Stimulated activated CD4-positive, alpha-beta T cell treated with anti-CD3 and anti-CD28 coated beads, Interleukin-2, amount 100 ng/mL, for 48 hours (primary cell): ENCODE results near the gene ZNF629.

ENCODE experiments used
- DNase-seq, 2 donors: peaks; one replicate each; pipeline ENCODE4 v3.0.0-alpha.2; 2020

The ZNF629 gene

DNA sequence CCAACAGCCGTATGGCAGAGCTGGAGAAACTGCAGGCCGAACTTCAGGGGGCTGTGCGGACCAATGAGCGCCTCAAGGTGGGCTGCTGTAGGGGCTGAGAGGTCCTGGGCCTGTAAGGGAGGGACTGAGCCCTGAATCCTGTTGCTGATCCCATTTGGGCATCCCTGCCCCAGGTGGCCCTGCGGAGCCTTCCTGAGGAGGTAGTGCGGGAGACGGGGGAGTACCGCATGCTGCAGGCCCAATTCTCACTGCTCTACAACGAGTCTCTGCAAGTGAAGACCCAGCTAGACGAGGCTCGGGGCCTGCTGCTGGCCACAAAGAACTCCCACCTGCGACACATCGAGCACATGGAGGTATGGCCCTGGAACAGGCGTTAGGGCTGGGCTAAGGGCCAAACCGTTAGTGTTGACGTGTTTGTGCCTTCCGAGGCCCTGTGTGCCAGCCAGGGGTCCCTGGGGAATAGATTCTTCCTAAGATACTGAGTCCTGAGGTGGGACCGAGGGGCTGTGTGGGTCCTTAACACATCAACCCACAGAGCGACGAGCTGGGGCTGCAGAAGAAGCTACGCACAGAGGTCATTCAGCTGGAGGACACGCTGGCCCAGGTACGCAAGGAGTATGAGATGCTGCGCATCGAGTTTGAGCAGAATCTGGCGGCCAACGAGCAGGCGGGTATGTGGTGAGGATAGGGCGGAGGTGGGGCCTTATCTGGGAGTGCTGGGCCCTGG, 20.6 kb downstream of the ZNF629 start:
- no peak for DNase-seq

DNA sequence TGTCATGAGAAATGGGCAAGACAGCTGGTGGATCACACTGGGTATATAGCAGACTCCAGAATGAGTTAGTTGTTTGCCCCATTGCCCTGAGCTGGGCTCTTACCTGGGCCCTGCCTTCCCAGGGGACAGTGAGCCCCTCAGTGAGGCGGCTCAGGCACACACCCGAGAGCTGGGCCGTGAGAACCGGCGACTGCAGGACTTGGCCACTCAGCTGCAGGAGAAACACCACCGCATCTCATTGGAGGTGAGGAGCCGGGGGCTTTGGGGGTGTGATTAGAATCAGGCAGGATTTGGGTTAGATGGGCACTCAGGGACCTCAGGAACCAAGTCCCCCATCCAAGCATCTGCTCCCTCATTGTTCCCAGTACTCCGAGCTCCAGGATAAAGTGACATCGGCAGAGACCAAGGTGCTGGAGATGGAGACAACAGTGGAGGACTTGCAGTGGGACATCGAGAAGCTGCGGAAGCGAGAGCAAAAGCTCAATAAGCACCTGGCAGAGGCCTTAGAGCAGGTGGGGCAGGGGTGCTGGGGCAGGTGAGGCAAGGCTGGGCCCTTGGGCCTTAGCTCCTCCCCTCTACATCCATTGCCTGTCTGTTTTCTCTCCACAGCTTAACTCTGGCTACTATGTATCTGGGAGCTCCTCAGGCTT, 22.1 kb downstream of the ZNF629 start:
- DNase-seq, result no peak

DNA sequence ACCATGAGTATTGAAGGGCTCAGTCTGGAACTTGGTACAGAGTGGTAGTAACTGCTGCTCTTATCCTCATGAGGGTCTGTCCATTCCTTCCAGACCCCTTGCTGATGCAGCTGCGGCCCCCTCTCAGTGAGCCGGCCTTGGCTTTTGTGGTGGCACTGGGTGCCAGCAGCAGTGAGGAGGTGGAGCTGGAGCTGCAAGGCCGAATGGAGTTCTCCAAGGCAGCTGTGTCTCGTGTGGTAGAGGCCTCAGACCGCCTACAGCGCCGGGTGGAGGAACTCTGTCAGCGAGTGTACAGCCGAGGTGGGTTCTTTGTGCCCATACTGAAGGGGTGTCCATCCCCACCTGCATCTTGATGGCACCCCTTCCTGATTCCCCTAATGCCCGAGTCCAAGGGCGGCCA, 22.9 kb downstream of the ZNF629 start:
- DNase-seq, result no peak

DNA sequence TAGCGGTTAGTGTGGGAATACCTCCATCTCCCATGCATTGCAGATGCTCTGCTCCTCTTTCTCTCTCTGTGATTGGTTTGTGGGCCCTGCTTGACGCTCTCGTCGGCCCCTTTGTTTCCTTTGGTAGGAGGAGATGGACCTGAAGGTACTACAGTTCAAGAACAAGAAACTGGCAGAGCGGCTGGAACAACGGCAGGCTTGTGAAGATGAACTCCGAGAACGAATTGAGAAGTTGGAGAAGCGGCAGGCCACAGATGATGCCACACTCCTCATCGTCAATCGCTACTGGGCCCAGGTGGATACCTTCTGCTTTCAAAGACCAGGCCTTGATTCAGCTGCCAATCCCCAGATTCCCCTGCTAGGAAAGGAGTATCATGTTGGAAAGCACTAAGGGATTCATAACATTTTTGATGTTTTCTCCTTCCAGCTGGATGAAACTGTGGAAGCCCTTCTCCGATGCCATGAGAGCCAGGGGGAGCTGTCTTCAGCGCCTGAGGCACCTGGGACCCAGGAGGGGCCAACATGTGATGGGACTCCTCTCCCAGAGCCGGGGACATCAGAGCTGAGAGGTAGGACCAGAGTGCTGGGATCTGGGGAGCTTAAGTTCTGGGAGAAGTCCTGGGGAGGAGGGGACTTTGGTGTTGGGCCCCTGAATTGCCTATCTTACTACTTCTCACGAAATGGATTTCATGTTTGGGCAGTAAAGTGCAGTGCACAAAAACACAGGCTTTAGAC, 23.8 kb downstream of the ZNF629 start:
- no peak for DNase-seq

DNA sequence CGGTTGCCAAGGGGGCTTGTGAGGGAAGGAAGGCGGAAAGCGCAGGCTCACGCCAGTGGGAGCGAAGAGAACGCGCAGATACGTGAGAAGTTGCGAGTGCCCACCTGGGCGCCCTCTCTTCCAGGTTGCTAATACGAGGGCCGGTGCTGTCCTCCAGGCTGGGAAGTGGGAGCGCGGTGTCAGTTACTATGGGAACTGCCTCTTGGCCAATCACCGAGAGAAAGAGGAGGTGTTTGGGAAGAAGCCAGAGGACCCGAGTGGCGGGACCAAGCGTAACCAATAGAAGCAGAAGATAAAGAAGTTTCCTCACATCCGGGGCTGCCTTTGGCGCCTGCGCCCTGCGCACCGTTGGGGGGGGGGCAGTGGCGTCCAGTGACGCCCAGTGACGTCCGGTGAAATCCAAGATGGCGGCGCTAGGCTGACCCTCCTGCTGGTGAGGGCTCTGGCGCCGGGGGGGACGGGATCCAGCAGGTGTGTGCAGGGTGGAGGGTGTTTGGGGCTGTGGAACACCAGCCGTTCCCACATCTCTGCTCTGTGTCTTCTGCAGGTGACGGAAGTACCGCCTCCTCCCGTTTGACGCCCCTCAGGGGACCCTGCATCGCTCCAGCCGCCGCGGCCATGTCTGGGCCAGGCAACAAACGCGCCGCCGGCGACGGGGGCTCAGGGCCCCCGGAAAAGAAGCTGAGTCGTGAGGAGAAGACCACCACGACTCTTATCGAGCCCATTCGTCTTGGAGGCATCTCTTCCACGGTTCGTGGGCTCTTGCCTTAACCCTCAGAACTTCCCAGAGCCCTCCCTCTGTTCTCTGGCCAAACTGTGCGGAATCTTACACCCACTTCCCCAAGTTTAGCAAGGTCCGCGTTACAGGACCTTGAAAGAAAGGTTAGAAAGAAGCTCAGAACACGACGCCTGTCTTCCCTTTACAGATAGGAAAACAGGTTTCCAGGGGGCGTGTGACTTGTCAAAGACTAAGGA, 24.8 kb downstream of the ZNF629 start, which contains the start of the genes CFAP119 and RNF40:
CFAP119 (minus strand) TSS at position 135 of the 975 bp plus-strand sequence. CDS start 314 bp downstream, outside the sequence.
RNF40 (plus strand) TSS at position 395 of the 975 bp plus-strand sequence; CDS start at position 619, 224 bp downstream.
- DNase-seq, result peak; percentile 85 to 89

DNA sequence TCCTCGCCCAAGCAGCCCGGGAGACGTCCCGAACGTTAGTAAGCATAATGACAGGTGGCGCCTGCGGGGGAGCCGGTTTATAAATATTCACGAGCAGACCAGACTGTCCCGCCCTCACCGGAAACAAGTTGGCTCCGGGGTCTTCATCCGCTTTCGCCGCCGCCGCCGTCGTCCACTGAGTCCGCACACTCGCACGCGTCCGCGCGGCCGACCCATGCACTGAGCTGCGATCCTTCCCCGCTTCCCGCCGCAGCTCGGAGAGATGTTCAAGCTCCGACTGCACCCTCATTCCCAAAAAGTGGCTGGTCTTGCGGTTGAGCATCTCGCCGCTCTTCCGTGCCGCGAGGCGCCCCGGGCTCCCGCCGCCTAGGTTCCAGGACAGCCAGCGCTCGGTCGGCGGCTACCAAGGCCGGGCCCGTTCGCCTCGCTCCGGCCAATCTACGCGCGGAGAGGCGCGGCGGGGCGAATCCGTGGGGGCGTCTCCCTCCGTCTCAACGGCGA, 25.5 kb downstream of the ZNF629 start:
- no peak for DNase-seq

DNA sequence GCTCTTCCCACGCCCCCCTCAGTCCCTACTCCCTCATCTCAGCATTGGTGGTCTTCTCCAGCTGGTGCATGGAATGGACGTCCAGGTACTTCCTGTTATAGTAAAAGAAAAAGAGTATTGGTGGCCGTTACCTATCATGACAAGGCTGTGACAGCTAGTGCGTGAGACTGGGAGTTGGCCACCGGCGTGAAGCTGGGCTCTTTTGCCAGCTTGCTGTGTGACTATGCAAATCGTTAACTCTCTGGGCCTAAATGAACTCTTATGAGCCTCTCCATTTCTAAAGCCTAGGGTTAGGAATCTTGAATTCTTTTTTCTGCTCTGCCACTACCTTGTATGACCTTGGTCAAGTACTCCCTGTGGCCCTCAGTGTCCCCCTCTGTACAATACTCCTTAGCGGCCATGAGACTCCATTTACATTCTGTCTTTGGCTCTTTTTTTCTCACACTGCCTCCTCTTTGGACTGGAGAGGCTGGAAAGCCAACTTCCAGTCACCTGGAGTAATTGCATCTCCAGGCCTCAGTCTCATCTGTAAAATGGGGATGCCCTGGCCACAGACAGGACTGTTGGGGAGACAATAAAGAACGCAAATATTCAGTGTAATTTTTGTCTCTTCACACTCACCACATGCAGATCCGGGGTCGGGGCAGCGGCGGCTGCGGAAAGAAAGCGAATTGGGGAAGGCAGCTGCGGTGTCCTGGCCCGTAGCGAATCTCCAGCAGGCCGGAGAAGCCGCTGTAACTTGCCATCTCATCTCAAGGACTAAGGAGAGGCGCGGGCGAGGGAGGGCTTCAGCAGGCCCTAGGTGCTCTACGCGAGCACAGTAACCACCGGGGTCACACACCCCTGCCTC, 26.2 kb downstream of the ZNF629 start:
- DNase-seq, result no peak

DNA sequence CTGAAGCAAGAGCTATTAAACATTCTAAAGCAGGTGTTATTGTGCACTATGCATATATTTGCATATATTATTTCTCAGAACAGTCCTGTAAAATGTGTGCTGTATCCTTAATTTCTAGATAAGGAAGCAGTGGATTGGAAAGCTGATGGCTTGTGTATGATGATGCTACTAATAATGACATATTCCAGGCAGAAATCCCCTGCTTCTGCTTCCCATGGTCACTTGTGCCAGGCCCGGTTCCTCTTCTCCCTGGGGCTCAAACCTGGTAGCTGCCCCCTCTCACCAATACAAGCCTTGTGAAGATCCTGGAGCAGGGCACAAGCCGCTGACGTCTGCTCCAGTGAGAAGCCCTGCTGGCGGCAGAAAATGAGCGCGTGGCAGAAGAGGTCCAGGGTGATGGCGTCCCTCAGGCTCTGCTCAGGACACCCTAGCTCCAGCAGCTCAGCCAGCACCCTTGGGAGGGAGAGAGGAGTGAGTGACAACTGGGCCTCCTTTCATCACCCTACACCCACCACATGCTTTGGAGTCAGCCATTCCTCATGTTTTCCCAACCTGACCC, 26.9 kb downstream of the ZNF629 start:
- DNase-seq, result no peak

DNA sequence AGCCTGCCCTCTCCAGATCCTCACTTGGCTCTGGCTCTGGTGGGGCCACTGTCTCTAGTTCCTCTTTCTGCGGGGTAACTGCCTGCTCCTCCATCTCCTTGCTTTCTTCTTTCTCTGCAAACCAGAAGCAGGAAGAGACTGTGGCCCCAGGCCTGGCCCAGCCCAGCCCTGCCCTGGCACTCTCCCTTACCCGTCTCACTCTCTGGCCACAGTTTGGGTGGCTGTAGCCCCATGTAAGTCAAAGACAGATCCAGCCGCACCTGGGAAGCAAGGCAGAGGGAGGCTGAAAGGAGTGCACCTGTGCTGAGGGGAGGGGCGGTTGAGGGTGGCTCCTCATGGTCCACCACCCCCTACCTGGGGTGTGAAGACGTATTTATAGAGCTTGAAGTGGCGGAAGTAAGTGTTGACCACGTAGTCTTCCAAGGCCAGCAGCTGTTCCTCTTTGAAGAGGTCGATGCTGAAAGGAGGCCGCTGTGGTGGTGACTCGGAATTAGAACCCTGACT, 28.0 kb downstream of the ZNF629 start:
- no peak for DNase-seq

DNA sequence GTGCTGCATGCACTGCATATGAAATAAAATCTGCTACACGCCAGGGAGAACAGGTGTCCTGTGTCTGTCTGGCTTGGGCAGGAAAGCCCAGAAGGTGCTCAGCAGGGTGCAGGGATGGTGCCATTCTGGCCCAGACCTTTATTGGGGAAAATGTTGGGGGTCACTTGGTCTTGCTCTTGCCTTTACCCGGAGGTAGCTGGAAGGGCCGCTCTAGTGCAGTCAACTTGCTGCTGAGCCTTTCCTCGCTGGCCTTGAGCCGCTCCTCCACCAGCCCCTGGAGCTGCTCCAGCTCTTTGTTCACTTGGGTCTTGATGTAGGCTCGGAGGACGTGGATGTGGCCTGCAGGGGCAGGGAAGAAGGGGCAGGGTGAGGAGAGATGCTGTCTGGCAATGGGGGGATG, 29.7 kb downstream of the ZNF629 start:
- DNase-seq, result no peak

DNA sequence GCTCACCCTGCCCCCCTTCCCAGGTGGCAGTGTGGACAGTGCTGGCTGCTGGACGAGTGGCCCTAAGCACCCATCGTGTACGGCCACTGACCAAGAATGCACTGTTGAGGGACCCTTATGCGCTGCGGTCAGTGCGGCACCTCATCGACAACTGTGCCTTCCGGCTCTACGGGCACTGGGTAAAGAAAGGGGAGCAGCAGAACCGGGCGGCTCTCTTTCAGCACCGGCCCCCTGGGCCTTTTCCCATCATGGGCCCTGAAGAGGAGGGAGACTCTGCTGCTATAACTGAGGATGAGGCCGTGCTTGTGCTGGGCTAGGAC, 30.3 kb downstream of the ZNF629 start:
- DNase-seq, result no peak

DNA sequence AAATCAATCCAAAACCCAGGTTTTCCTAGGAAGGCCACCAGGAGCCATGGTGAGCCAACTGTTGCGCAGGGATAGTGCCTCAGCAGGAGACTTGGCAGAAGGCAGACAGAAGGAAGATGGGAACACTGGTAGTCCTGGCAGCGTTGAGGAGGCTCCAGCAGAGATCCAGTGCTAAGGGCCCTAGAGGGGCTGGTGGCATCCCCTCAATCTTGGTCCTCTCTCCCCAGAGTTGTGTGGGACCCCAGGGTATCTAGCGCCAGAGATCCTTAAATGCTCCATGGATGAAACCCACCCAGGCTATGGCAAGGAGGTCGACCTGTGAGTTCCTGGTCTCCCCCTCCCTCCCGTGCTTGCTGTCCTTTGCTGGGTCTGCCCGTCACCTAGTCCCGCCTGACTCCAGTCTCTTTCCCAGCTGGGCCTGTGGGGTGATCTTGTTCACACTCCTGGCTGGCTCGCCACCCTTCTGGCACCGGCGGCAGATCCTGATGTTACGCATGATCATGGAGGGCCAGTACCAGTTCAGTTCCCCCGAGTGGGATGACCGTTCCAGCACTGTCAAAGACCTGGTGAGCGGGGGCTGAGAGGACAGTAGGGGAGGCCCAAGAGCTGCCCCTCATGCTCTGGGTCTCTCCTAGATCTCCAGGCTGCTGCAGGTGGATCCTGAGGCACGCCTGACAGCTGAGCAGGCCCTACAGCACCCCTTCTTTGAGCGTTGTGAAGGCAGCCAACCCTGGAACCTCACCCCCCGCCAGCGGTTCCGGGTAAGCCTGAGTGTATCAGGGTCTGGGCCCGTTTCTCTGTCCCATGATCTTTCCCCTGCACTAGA, 30.8 kb downstream of the ZNF629 start:
- no peak for DNase-seq

DNA sequence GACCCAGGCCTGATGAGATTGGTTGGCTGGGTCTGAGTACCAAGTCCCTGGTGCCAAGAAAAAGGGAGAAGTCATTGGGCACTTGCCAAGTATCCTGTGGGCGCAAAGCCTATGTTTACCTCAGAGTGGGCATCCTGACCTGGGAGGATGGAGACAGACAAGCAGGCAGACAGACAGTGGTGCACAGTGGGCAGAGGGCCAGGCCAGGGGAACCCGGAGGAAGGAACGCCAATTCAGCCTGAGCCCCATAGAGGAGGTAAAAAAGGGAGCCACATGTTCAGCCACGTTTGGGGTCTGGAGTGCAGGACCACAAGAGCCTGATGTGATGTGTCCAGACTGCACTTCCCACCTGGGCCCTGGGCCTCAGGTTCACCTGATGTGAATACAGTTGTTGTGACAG, 33.4 kb downstream of the ZNF629 start:
- no peak for DNase-seq

DNA sequence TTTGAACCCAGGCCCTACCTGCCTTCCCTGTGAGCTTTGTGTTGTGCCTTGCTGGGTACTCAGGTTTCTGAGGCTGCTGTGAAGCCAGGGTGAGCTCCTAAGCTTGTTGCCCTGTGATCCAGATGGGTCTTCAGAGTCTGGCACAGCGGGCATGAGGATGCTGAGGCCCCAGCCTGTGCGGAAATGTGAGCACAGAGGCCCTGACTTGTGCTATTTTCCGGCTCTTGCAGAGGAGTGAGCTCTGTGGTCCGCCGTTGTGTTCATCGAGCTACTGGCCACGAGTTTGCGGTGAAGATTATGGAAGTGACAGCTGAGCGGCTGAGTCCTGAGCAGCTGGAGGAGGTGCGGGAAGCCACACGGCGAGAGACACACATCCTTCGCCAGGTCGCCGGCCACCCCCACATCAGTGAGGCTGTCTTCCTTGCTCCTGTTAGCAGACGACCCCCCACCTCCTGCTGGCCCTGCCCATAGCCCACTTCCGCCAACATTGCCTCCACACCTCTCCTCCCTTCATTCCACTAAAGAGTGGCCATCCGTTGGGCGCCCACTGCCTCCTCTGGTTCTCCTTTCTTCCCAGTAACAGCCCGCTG, 36.0 kb downstream of the ZNF629 start:
- DNase-seq, result no peak

DNA sequence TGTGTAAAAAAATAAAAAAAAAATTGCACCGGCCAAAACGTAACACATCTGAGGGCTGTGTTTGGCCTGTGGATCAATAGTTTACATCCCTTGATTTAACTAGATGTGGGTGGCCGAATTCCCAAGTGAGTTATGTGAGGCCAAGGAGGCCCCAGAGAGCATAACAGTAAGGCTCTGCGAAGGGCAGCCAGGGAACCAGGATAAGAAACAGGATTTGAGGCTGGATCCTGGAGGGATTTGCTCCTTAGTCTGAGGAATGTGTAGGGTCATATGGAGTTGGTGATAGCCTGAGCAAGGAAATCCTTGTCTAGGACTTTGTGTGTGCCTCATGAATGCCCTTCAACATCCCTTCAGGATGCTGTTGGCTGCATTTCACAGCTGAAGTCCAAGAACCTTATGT, 36.8 kb downstream of the ZNF629 start:
- DNase-seq, result no peak

DNA sequence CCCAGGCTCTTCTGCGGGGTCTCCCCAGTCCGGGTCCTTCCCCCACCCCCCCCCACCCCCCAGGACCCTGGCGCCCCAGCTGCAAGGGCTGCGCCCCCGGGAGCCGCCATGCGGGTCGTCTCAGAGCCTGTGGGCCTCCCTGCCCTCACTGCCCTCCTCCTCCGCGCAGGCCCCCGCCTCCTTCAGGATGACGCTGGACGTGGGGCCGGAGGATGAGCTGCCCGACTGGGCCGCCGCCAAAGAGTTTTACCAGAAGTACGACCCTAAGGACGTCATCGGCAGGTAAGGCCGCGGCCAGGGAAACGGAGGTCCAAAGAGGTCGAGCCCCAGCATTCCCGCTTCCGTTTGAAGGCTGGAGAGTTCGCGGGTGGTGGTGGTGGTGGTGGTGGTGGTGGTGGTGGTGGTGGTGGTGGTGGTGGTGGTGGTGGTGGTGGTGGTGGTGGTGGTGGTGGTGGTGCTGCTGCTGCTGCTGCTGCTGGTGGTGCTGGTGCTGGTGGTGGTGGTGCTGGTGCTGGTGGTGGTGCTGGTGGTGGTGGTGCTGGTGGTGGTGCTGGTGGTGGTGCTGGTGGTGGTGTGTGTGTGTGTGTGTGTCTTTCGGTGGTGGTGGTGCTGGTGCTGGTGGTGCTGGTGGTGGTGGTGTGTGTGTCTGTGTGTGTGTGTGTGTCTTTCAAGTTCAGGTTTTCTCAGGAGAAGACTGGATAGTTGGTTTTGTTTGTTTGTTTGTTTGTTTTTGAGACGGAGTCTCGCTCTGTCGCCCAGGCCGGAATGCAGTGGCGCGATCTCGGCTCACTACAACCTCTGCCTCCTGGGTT, 38.2 kb downstream of the ZNF629 start:
- DNase-seq, result peak in 1 of 2 donors; percentile 11

DNA sequence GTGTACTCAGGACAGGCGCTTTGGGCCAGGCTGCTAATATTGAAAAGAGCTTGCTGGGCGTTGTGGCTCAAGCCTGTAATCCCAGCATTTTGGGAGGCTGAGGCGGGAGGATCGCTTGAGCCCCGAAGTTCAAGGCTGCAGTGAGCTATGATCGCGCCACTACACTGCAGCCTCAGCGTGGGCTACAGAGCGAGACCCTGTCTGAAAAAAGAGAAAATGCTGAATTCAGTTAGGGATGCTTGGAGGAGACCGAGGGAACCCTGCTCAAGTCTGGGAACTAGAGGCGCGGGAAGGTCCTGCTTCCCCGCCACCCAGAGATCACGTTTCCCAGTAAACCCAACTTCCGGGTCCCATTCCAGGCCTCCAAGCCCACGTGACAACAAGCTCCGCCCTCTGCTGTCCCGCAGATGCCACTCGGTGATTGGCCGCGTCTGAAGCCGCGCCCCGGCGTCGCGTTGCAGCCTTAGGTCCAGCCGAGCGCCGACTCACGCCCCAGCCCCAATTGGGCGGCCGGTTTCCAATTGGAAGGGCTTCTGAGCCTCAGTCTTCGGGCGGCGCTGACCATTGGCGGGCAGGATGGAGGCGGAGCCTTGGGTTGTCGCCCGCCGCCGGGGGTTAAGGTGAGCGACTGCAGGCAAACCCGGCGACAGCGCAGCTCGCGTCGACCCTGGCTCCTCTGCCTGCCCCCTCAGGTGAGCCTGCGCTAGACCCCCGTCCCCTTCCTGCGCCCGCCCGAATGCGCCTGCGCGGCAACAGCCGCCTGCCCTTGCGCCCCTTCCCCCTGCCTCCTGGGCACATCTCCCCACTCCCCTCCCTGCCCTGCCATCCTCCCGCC, 39.0 kb downstream of the ZNF629 start, which contains the start of gene PHKG2:
PHKG2 (plus strand) TSS at position 627 of the 835 bp plus-strand sequence. CDS start 396 bp downstream, outside the sequence.
- DNase-seq, result peak; percentile 94 to 97

DNA sequence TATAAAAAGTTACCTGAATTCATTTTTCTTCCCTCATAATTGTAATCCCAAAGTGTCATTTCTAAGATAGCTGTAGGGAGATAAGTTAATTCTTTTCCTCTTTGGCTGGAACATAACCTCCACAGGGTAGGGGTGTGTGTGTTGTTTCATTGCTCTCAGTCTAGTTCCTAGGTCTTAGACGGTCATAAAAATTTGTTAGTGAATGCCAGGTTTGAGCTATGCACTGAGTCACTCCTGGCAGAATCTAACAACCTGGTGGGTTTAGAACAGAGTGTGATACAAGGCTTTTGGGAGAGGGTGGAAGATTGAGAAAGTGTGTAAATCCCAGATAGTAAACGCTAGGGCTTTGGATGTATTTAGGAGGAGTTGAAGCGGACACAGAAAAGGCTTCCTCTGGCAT, 39.7 kb downstream of the ZNF629 start:
- no peak for DNase-seq
